HG02623 (cell line): ENCODE results near the gene ST3GAL3.
"Not testable (repeated sequence)": the region's sequence is repeated elsewhere in the genome, so short reads cannot be mapped to it uniquely, and the experiment has no call there.

Experiments
- ATAC-seq: cut with Tn5 transposase; IDR thresholded peaks from one replicate; pipeline ENCODE4 v1.9.1; 2021; ENCODE audit warnings: moderate library complexity; ENCODE audit not compliant: unreplicated experiment

ST3GAL3 gene

DNA sequence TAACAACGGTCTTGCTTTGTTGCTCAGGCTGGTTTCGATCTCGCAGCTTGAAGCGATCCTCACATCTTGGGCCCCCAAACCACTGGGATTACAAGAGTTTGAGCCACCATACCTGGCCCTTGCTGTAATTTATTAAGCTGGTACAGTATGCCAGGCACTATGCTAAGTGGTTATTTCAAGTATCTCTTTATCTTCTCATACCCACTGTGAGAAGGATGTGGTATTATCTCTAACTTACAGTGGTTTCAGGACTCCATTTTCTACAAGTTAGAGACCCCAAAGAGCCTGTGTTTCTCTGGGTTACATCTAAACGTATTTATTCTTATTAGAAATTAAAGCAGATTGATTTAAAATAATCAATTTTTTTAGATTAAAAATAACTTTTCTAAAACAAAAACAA lies 8.1 kb upstream of the ST3GAL3 start:
- no peak for ATAC-seq

DNA sequence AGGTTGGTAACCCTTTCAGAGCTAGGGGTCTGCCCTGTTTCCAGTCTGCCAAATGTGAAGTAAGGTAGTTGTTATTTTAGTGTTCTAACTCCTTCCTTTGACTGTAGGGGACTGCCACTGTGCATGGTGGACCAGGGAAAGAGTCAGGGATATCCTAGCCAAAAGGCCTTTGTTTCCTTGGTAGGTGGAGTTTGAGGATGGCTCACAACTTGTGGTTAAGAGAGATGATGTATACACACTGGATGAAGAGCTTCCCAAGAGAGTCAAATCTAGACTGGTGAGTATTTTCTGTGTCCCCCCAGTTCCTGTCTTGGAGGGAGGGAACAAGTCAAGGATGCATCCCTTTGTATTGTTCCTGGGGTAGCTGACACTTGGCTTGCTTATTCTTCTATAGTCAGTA lies 3.5 kb upstream of the ST3GAL3 start:
- no peak for ATAC-seq

DNA sequence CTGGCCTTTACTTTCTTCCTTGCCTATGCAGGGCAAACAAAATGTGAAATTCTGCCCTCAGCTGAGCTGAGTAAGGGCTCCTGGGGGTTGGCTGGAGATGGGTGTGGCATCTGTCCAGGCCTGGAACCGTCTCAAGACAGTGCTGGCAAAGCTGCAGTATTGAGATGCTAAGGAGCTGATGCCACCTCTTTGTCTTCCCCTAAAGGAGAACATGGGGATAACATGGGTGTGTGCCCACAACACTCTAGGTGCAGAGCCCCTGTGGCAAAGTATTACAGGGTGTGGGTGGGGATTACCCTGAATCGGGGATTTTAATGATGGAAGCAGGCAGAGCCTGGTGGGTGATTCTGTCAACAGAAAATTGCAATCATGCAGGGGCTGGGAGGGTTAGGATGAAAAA lies 2.5 kb upstream of the ST3GAL3 start:
- no peak for ATAC-seq

DNA sequence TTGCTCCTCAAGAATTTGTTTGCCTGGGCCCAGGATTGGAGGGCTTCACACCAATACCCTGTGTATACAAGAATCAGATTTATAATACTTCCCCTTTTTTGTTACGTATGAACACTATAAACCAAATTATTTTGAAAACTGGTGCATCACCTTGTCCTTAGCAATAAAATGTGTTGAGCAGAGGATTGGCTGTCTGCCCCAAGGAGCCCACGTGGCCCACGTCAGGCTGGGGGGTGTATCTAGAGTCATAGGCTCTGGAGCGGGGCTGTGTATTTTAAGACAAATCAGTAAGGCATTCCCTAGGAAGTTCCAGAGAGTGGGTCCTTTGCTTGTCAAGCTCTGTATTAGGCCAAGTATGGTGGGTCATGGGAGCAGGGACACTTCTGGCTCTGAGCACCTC lies 2.0 kb upstream of the ST3GAL3 start:
- no peak for ATAC-seq

DNA sequence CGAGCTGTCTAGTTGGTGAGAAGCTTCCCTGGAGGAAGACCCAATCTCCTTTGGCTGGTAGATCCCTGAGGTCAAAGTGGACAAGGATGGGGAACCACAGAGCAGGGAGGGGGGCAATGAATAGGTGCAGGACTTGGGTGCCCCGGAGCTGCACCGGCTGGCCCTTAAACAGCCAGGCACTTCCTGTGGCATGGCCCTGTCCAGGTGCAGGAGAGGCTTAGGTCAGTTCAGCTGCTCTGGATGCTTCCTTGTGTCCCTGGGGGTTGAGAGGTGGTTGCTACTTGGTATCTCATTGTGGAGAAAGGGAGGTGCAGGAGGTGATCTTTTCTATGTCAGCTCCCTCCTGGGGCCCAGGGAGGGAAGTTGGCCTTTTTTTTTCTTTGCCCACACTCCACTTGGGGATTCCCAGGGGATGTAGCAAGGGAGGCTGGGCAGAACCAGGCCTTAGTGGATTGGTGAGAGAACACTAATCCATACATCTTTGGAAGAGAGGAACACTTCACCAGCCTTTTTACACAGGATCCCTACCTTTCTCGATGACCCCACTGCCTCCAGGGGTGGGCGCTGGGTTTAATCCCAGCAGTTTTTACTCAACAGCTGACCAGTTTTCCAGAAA lies 1.2 kb upstream of the ST3GAL3 start:
- ATAC-seq: no peak

DNA sequence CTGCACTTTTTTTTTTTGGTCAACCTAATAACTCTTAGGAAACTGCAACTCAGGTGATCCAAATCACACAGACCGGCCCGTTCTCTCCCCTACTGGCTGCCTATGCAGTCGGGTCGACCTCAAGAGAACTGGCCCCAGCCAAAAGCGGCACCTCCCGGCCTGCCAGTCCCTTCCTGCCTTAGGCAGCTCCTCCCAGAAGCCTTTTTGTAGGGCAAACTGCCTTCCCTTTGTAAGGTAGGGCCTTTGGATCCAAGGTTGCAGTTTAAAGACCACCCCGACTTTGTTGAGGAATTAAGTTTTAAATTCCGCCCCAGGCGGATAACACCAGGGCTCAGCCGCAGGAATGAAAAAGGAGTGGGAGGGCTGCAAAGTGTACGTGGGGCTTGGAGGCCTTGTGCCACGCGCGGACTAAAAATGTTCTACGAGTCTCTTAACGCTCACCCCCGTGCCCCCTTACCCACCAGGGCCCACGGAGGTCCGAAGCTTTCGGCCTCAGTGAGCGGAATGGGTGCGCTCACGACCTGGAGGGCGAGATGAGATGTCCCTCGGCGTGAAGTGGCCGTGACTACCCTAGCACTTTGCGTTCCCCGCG lies 642 bp upstream of the ST3GAL3 start:
- ATAC-seq: no peak

DNA sequence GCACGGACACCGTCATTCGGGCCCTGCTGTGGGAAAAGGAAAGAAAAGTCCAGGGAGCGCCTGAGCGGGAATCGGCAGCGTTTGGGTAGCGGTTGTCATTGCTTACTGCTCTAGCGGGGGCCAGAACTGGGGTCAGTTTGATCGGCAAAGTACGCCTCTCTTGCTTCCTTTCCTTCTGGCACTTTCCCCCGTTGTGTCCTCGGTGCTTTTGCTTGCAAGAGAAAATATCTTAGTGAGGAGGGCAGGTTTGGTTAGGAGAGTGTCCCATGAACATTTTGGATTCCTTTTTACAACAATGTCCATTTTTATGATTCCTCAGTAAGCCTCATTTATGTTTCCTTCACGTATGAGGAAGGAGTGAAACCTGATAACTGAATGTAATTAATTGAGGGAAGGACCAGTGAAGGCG lies 670 bp downstream of the ST3GAL3 start:
- ATAC-seq: no peak

DNA sequence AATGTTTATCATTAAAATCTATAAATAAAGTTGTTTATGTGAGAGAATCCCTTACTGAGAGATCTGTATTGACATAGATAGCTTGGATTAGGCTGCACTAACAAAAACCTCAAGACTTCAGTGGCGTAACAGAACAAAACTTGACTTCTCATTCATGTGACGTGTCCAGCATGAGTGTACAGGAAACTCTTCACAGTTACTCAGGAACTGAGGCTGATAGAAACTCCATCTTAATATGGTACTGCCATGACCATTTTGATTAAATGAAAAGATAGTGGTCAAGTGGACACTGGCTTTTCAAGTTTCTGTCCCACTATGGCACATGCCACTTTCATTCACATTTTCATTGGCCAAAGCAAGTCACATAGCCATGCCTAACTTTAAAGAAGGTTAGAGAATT lies 3.7 kb downstream of the ST3GAL3 start:
- ATAC-seq: no peak

DNA sequence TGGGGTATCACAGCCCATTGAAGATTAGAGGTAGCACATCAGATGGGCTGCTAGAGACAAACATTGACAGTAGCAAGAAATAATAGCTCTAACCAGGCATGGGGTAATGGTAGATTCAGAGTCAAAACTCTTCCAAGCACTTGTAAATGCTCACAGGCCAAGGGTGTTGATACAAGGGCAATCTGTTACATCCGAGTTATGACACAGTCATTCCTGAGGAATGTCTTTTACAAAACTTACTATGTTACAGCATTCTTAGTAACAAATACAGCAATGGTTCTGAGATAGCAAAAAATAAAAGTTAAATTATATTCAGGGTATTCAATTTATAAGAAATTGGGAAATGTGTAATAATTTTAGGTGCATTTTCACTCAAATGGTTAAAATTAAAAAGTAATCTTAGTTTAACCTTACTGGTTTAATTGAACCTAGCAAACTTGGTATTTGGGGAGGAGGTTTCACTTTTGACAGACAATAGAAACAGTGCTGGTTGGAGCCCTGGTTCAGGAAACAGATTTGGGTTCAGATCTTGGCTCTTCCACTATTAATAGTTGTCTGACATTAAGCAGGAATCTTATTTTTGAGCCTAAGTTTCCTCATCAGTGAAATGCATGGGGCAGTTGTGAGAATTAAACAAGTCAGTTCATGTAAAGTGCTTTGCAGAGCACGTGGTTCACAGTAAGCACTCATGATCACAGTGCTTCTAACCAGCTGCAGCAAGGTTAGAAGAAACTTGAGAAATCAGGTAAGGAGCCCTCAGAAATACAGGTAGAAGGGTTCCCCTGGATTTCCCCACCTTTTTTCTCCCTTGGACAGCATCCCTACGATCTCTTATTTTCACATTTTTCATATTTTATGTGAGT lies 4.4 kb downstream of the ST3GAL3 start:
- no peak for ATAC-seq

DNA sequence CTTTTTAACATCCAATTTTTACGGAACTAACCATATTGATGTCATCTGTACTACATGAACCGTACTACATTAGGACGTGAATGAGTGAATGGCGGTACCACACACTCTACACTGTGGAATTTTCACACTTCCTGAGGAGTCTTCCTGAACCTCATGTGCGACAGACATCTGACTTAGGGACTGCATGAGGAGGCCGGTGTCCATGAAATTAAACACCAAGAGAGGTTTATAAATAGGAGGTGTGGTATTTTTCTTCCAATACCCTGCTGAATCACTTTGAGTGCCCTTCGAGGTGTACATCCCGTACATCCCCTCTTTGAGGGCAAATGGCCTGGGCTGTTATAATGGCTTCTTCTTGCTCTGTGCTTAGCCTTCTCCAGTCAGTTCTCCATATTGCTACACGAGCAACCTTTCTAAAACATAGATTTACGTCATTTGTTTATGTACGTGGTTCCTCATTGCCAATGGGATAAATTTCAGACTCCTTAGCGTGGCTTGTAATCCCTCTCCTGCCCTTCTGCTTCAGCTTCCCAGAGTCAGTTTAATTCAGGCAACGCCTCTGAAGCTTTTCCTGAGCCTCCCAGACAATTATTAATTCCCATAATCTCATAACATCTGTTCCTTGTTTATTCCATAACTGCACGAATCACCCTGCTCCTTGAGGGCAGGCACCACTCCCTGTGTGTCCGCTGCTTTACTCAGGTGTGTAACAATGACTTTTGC lies 9.4 kb downstream of the ST3GAL3 start:
- no peak for ATAC-seq

DNA sequence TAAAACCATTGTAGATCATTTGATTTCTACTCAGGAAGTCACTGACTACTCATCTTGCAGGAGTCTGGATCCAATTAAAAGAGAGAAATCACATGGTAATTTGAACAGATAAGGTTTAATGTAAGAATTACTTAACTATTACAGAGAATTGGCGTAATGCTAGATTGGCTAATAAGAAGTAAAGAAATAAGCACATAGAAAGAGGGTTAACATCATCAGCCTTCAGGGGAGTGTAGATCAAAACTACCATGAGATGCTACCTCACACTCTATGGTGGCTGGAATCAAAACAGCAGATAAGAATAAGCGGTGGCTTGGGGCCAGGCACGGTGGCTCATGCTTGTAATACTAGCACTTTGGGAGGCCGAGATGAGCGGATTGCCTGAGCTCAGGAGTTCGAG lies 11.7 kb downstream of the ST3GAL3 start:
- ATAC-seq: no peak

DNA sequence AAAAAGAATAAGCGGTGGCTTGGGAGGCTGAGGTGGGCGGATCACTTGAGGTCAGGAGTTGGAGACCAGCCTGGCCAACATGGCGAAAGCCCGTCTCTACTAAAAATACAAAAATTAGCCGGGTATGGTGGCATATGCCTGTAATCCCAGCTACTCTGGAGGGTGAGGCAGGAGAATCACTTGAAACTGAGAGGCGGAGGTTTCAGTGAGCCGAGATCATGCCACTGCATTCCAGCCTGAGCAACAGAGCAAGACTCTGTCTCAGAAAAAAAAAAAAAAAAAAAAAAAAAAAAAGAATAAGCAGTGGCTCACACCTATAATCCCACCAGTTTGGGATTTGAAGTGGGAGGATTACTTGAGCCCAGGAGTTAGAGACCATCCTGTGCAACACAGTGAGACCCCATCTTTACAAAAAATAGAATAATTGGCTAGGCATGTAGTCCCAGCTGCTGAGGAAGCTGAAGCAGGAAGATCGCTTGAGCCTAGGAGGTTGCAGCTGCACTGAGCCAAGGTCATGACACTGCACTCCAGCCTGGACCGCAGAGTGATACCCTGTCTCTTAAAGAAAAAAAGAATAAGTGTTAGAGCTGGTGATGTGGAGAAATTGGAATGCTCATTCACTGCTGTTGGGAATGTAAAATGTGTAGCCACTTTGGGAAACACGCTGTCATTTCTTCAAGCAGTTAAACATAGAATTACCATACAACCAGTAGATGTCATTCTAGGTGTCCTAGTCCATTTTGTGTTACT lies 12.5 kb downstream of the ST3GAL3 start:
- ATAC-seq: not testable (repeated sequence)

DNA sequence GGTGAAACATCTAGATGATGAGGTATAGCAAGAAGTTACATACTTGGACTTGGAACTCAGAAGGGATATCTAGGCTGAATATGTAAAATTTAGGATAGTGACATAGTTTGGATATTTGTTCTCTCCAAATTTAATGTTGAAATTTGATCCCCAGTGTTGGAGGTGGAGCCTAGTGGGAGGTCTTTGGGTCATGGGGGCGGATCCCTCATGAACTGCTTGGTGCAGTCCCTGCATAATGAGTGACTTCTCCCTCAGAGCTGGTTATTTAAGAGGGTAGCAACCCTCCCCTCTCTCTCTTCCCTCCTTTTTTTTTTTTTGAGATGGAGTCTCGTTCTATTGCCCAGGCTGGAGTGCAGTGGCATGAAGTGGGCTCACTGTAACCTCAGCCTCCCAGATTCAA lies 15.5 kb downstream of the ST3GAL3 start:
- ATAC-seq: no peak

DNA sequence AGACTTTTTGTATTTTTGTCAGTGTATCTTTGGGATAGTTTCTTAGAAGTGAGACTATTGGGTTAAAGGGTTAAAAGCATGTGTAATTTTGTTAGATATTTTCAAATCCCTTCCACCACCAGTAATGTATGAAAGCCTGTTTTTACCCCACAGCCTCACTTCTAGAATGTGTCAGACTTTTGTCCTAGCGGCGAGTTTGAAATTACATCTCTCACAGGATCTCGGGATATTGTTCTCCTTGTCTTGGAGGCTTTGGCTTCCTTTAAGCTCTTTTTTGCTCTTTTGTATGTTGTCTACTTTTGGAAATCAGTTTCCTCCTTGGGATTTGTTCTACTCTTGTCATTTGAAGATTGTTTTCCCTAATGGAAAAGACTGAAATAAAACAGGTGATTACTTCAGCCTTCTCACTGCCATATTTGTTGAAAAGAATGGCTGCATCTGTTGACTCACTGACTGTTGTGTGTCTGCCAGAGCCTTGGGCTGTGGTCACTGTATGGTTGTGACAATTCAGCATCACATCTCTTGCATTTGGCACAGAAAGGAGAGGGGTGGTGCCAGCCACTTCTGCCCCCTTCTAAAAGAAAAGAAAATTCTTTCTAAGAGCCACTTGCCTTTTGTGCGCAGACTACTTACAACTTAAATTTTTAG lies 22.6 kb downstream of the ST3GAL3 start:
- ATAC-seq: no peak

DNA sequence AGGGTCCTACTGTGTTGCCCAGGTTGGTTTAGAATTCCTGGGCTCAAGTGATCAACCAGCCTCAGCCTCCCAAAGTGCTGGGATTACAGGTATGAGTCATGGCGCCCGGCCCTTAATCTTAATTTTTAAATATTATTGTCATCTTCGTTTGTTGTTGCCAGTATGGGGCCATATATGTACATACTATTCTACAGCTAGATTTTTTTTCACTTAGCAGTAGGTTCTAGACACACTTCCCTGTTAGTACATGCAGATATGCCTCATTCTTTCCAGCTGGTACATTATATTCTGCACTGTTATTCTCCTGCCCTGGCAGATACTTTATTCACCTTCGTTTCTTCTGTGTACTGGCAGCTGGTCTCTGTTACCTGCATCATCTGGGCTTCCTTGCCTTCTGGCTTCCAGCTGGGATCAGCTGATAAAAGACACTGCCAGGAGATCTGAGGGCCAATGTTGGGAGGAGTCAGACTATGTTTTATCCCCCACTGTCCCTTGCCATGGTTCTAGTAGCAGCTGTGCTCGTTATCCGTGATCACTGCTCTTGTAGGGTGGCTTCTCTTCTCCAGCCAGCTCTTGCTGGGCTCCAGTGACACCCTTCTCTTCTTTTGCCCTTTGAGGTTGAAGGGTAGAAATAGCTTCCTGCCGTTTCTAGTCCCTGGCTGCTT lies 24.7 kb downstream of the ST3GAL3 start:
- ATAC-seq: no peak

DNA sequence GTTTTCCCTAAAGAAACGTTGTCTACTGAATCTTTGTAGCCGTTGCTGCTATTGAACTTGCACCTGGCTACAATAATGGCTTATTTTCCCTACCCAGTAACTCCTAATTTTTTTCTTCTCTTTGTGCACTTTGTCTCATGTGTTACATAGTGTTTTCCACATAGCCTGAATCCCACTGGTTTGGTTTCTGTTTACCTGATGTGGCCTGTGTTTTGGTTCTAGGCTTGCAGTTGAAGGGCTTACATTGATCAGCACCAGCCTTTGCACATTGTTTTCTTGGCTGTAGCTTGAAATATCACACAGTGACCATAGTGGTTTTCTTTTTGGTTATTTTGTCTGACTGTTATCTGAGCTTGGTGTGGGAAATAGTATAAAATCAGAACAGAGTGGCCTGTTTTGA lies 29.5 kb downstream of the ST3GAL3 start:
- ATAC-seq: no peak

DNA sequence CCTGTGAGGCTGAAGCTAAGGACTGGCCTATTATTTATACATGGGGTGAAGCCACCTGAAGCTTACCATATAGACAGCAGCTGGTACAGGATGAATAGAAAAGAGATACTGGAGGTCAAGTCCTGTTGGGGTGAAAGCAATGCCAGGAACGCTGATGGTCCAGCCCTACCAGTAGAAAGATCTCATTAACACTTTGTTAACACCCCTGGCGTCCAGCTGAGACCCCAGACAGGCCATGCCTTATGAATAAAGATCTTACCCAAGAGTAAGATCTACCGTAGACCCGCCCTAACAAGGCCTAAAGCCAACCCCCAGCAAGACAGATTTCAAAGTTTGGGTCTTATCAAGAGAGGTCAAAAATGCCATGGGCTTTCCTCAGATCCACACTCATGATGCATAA lies 34.7 kb downstream of the ST3GAL3 start:
- no peak for ATAC-seq

DNA sequence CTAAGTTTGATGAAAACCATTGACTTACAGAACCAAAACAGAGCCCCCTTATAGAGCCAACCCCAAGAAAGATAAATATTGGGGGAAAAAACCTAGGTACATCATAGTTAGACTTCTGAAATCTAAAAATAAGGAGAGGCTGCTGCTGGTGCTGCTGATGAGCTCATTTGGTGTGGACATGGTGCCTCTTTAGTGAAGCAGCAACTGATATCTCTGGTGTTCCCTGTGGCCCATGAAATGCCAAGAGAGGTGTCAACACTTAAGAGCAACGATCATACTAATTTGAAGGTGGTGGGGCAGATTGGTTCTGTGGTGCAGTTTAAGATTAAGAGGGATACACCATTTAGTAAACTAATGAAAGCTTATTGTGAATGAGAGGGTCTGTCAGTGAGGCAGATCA lies 35.9 kb downstream of the ST3GAL3 start:
- no peak for ATAC-seq

DNA sequence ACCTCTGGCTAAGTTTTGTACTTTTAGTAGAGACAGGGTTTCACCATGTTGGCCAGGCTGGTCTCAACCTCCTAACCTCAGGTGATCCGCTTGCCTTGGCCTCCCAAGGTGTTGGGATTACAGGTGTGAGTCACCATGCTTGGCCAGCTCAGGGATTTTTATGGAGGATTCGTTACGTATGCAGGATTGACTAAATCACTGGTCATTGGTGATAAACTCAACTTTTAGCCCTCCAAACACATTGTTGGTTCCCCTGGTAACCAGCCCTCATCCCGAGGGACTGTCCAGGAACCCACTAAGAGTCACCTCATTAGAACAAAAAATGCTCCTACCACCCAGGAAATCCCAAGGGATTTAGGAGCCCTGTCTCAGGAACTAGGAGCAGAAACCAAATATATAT lies 40.4 kb downstream of the ST3GAL3 start:
- ATAC-seq: no peak

DNA sequence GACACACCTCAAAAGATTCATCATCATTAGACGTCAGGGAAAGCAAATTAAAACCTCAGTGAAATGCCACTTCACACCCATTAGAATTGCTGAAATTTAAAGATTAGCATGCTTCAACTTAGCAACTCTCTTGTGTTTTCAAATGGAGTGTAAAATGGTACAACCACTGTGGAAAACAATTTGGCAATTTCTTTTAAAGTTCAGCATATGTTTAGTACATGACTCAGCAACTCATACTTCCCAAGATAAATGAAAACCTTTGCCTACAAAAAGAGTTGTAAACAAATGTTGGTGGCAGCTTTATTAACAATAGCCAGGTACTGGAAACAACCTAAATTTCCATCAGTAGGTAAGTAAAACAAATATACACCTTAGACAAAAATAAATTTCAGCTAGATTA lies 42.7 kb downstream of the ST3GAL3 start:
- ATAC-seq: no peak
